ENCODE data around the gene DUOXA1. TPM values are rescaled to one million over a fixed set of nuclear protein-coding genes. Genes with fewer than 3 reads are reported as not detected.

Gene DUOXA1
- polyA plus RNA-seq (ENCODE audit: insufficient read depth in 1 of 5, insufficient read length in 5 of 5, low replicate concordance in 1 of 5), result 1 to 10 TPM in 3 of 5 donors, under 1 TPM in 2; 0.65 to 1.7 (median 1.4) TPM
- long read RNA-seq, donor 1, result 0 reads
- long read RNA-seq, donor 2, result 0 reads
- long read RNA-seq, donor 3, result 0 reads
- long read RNA-seq, donor 4, result 0 reads
- long read RNA-seq, donor 5, result 0 reads
- long read RNA-seq, donor 6, result 0 reads
- long read RNA-seq, donor 7, result 0 reads
- long read RNA-seq, donor 8, result 0 reads

- DNase-seq, result no peak
These were observed at the start of gene DUOXA1, which contains the start of gene DUOX1 for GRCh38 chr15:45129651-45130129. Gene DUOXA1 (minus strand): TSS chr15:45129879. CDS start chr15:45123014, 6,865 bp downstream. Gene DUOX1 (plus strand): TSS chr15:45129994. CDS start chr15:45131967, 1,973 bp downstream.

- DNase-seq, result no peak
These were observed 47.6 kb upstream of the DUOXA1 start for GRCh38 chr15:45177285-45177684.

GRCh38 chr15:45174577-45174976, 44.9 kb upstream of the DUOXA1 start:
- DNase-seq, result no peak

GRCh38 chr15:45174069-45174468, 44.4 kb upstream of the DUOXA1 start:
- DNase-seq, result no peak

GRCh38 chr15:45171912-45172311, 42.2 kb upstream of the DUOXA1 start:
- DNase-seq, result no peak

- DNase-seq, result no peak
These were observed 40.2 kb upstream of the DUOXA1 start for GRCh38 chr15:45169608-45170480.

- no peak for DNase-seq
These were observed 39.3 kb upstream of the DUOXA1 start for GRCh38 chr15:45168751-45169551.

GRCh38 chr15:45168286-45168685, 38.6 kb upstream of the DUOXA1 start:
- no peak for DNase-seq

- no peak for DNase-seq
These were observed 38.0 kb upstream of the DUOXA1 start for GRCh38 chr15:45167631-45168205.

GRCh38 chr15:45166834-45167630, 37.4 kb upstream of the DUOXA1 start:
- DNase-seq, result peak; percentile 87 to 88

GRCh38 chr15:45165536-45165935, 35.9 kb upstream of the DUOXA1 start:
- no peak for DNase-seq

GRCh38 chr15:45164914-45165313, 35.2 kb upstream of the DUOXA1 start:
- no peak for DNase-seq

GRCh38 chr15:45163508-45163856, 33.8 kb upstream of the DUOXA1 start:
- no peak for DNase-seq

- peak; percentile 64 to 78 for DNase-seq
These were observed 33.3 kb upstream of the DUOXA1 start for GRCh38 chr15:45162771-45163507.

- no peak for DNase-seq
These were observed 32.0 kb upstream of the DUOXA1 start for GRCh38 chr15:45161666-45162065.

- no peak for DNase-seq
These were observed 28.3 kb upstream of the DUOXA1 start for GRCh38 chr15:45157974-45158373.

- no peak for DNase-seq
These were observed 27.2 kb upstream of the DUOXA1 start for GRCh38 chr15:45156744-45157455.

GRCh38 chr15:45155739-45156138, 26.1 kb upstream of the DUOXA1 start:
- DNase-seq, result no peak

All from right lung (tissue), 10 donors.